ENCODE measurements around the gene PUM1. TPM values are rescaled to one million over a fixed set of nuclear protein-coding genes. Genes with fewer than 3 reads are reported as not detected.
A peak's percentile ranks its signal among the peaks of the same experiment; 100 is the strongest.

The PUM1 gene, protein sequence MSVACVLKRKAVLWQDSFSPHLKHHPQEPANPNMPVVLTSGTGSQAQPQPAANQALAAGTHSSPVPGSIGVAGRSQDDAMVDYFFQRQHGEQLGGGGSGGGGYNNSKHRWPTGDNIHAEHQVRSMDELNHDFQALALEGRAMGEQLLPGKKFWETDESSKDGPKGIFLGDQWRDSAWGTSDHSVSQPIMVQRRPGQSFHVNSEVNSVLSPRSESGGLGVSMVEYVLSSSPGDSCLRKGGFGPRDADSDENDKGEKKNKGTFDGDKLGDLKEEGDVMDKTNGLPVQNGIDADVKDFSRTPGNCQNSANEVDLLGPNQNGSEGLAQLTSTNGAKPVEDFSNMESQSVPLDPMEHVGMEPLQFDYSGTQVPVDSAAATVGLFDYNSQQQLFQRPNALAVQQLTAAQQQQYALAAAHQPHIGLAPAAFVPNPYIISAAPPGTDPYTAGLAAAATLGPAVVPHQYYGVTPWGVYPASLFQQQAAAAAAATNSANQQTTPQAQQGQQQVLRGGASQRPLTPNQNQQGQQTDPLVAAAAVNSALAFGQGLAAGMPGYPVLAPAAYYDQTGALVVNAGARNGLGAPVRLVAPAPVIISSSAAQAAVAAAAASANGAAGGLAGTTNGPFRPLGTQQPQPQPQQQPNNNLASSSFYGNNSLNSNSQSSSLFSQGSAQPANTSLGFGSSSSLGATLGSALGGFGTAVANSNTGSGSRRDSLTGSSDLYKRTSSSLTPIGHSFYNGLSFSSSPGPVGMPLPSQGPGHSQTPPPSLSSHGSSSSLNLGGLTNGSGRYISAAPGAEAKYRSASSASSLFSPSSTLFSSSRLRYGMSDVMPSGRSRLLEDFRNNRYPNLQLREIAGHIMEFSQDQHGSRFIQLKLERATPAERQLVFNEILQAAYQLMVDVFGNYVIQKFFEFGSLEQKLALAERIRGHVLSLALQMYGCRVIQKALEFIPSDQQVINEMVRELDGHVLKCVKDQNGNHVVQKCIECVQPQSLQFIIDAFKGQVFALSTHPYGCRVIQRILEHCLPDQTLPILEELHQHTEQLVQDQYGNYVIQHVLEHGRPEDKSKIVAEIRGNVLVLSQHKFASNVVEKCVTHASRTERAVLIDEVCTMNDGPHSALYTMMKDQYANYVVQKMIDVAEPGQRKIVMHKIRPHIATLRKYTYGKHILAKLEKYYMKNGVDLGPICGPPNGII
- polyA plus RNA-seq (2013, experiment 1 of 2) = 62.9 TPM
- 58.8 TPM for polyA plus RNA-seq (2013, experiment 2 of 2)

DNA sequence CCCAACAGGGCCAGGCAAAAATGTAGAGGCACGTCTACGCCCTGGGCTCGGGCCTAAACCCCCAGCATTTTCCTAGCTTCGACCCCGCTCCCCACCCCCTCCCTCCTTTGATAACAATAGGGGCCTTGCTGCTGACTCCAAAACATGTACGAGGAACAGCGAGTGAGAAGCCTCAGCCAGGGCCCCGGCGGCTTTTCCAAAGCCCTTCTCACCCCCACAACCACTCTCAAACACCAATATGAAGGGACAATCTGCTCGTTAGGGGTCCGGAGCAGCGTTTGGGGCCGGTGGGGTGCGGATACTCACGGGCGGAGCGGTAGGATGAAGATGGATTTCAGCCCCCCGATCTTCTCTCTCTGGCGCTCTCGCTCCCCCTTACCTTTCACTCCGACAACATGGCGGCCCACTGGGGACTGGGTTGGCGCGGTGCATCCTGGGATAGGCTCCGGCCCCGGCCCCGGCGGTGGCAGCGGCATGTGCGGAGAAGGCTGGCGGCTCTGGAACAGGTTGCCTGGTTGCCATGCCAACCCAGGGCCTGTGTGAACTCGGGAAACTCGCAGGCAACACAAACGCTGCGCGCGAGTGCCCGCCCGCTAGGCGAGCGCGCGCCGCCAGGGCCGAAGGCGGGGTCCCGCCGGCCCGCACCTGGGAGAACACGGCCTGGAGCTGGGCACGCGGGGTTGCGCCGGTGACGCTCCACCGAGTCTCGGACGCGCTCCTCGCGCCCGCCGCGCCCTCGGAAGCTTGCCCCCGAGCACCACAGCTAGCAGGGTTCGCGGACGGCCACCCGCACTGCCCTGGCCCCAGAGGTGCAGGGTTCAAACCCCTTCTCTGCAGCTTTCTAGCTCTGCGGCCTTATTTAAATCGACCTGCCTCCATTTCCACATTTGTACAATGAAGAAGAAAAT, at the start of gene PUM1:
Gene PUM1, minus strand, starts transcription at position 408 of the 908 bp plus-strand sequence. CDS start 6,151 bp downstream, outside the sequence.
- Histone ChIP-seq H3K9me3 (ENCODE audit: control insufficient read depth, low read length) (no peaks in the 10 kb centered on the region), H3K4me3 (ENCODE audit: extremely low read depth, insufficient read depth, low read length, poor library complexity, severe bottlenecking) (peak within 1 kb of the TSS; percentile 97), H3K27ac (ENCODE audit: low read depth, low read length, severe bottlenecking) (peak within 1 kb of the TSS; percentile 99), H3K36me3 (ENCODE audit: control insufficient read depth, insufficient read depth, low read length) (peaks cover 11% of the 10 kb centered on the region), H3K4me1 (ENCODE audit: control insufficient read depth, insufficient read depth, low read length, poor library complexity, severe bottlenecking) (peaks cover 8% of the 10 kb centered on the region)
- WGBS, 2 experiments (ENCODE audit: insufficient coverage in 2 of 2) = 2 to 3% methylated on average over 62 of the region's 72 CpGs

DNA sequence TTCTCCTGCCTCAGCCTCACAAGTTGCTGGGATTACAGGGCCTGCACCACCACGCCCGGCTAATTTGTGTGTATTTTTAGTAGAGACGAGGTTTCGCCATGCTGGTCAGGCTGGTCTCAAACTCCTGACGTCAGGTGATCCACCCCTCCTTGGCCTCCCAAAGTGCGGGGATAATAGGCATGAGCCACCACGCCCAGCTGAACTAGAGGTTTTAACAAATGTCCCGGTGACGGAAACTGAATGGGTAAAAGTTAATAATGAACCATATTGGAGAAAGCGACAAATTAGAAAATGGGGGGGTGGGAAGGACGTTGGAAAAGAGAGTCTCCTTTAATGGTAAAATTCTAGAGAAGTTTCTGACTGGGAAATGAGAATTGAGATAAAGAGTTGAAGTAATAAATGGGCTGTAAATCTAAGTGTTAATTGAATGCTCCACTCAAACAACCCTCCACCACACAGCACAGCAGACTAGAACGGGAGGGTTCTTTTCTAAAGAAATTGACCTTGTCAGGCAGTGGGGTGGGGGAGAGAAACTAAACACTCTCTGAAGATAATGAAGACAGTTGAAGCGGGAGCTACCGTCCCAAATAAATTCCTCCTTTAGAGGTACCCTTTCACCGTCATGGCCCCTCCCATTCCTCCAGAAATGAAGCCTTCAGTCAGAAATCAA, 46.9 kb upstream of the PUM1 start:
- Histone ChIP-seq H3K27ac (ENCODE audit: low read depth, low read length, severe bottlenecking) (no peak overlapping the region), H3K36me3 (ENCODE audit: control insufficient read depth, insufficient read depth, low read length) (no peaks in the 10 kb centered on the region), H3K9me3 (ENCODE audit: control insufficient read depth, low read length) (no peaks in the 10 kb centered on the region), H3K4me3 (ENCODE audit: extremely low read depth, insufficient read depth, low read length, poor library complexity, severe bottlenecking) (no peak overlapping the region), H3K4me1 (ENCODE audit: control insufficient read depth, insufficient read depth, low read length, poor library complexity, severe bottlenecking) (no peaks in the 10 kb centered on the region)
- 79 to 91% methylated on average over 11 of the region's 15 CpGs for WGBS, 2 experiments (ENCODE audit: insufficient coverage in 2 of 2)

- H3K4me3 ChIP-seq (ENCODE audit: extremely low read depth, insufficient read depth, low read length, poor library complexity, severe bottlenecking) = no peak overlapping the region
- H3K9me3 ChIP-seq (ENCODE audit: control insufficient read depth, low read length) = no peaks in the 10 kb centered on the region
- H3K4me1 ChIP-seq (ENCODE audit: control insufficient read depth, insufficient read depth, low read length, poor library complexity, severe bottlenecking) = no peaks in the 10 kb centered on the region
- 83 to 87% methylated on average over 4 to 6 of the region's 8 CpGs for WGBS, 2 experiments (ENCODE audit: insufficient coverage in 2 of 2)
- H3K36me3 ChIP-seq (ENCODE audit: control insufficient read depth, insufficient read depth, low read length) = no peaks in the 10 kb centered on the region
- H3K27ac ChIP-seq (ENCODE audit: low read depth, low read length, severe bottlenecking) = no peak overlapping the region
Measured at GRCh38 chr1:31111290-31111951, 45.9 kb upstream of the PUM1 start.

GRCh38 chr1:31110846-31111245, 45.3 kb upstream of the PUM1 start:
- no peak overlapping the region for H3K4me3 ChIP-seq (ENCODE audit: extremely low read depth, insufficient read depth, low read length, poor library complexity, severe bottlenecking)
- no peaks in the 10 kb centered on the region for H3K36me3 ChIP-seq (ENCODE audit: control insufficient read depth, insufficient read depth, low read length)
- H3K9me3 ChIP-seq (ENCODE audit: control insufficient read depth, low read length) = no peaks in the 10 kb centered on the region
- no peaks in the 10 kb centered on the region for H3K4me1 ChIP-seq (ENCODE audit: control insufficient read depth, insufficient read depth, low read length, poor library complexity, severe bottlenecking)
- 85 to 94% methylated on average over 7 of the region's 7 CpGs for WGBS, 2 experiments (ENCODE audit: insufficient coverage in 2 of 2)
- H3K27ac ChIP-seq (ENCODE audit: low read depth, low read length, severe bottlenecking) = no peak overlapping the region

DNA sequence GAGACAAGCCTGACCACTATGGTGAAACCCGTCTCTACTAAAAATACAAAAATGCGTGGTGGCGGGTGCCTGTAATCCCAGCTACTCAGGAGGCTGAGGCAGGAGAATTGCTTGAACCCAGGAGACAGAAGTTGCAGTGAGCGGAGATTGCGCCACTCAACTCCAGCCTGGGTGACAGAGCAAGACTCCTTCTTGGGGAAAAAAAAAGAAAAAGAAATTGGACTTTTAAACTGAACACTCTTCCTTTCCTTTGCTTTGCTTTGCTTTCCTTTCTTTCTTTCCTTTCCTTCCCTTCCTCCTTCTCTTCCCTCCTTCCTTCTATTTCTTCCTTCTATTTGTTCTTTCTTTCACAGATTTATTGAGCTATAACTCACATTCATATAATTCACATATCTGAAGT, 43.3 kb upstream of the PUM1 start:
- no peak overlapping the region for H3K4me3 ChIP-seq (ENCODE audit: extremely low read depth, insufficient read depth, low read length, poor library complexity, severe bottlenecking)
- H3K4me1 ChIP-seq (ENCODE audit: control insufficient read depth, insufficient read depth, low read length, poor library complexity, severe bottlenecking) = no peaks in the 10 kb centered on the region
- WGBS, 2 experiments (ENCODE audit: insufficient coverage in 2 of 2) = 94 to 100% methylated on average over 2 to 4 of the region's 5 CpGs
- H3K36me3 ChIP-seq (ENCODE audit: control insufficient read depth, insufficient read depth, low read length) = no peaks in the 10 kb centered on the region
- H3K9me3 ChIP-seq (ENCODE audit: control insufficient read depth, low read length) = no peaks in the 10 kb centered on the region
- no peak overlapping the region for H3K27ac ChIP-seq (ENCODE audit: low read depth, low read length, severe bottlenecking)

GRCh38 chr1:31105646-31106045, 40.1 kb upstream of the PUM1 start:
- 96 to 97% methylated on average over 4 to 6 of the region's 8 CpGs for WGBS, 2 experiments (ENCODE audit: insufficient coverage in 2 of 2)
- Histone ChIP-seq H3K9me3 (ENCODE audit: control insufficient read depth, low read length) (no peaks in the 10 kb centered on the region), H3K4me1 (ENCODE audit: control insufficient read depth, insufficient read depth, low read length, poor library complexity, severe bottlenecking) (peaks cover 5% of the 10 kb centered on the region), H3K27ac (ENCODE audit: low read depth, low read length, severe bottlenecking) (no peak overlapping the region), H3K4me3 (ENCODE audit: extremely low read depth, insufficient read depth, low read length, poor library complexity, severe bottlenecking) (no peak overlapping the region), H3K36me3 (ENCODE audit: control insufficient read depth, insufficient read depth, low read length) (no peaks in the 10 kb centered on the region)

- 75 to 89% methylated on average over 4 of the region's 5 CpGs for WGBS, 2 experiments (ENCODE audit: insufficient coverage in 2 of 2)
- Histone ChIP-seq H3K27ac (ENCODE audit: low read depth, low read length, severe bottlenecking) (peak overlapping the region; percentile 57), H3K4me1 (ENCODE audit: control insufficient read depth, insufficient read depth, low read length, poor library complexity, severe bottlenecking) (peaks cover 5% of the 10 kb centered on the region)
Measured at GRCh38 chr1:31102501-31102950, 37.0 kb upstream of the PUM1 start.

GRCh38 chr1:31101147-31101502, 35.6 kb upstream of the PUM1 start:
- Histone ChIP-seq H3K4me3 (ENCODE audit: extremely low read depth, insufficient read depth, low read length, poor library complexity, severe bottlenecking) (no peak overlapping the region), H3K27ac (ENCODE audit: low read depth, low read length, severe bottlenecking) (no peak overlapping the region), H3K36me3 (ENCODE audit: control insufficient read depth, insufficient read depth, low read length) (no peaks in the 10 kb centered on the region), H3K4me1 (ENCODE audit: control insufficient read depth, insufficient read depth, low read length, poor library complexity, severe bottlenecking) (peaks cover 5% of the 10 kb centered on the region), H3K9me3 (ENCODE audit: control insufficient read depth, low read length) (no peaks in the 10 kb centered on the region)
- no CpG with 5 or more reads among the region's 4 CpGs for WGBS, 2 experiments (ENCODE audit: insufficient coverage in 2 of 2)

More at GRCh38 chr1:31102501-31102950, 37.0 kb upstream of the PUM1 start:
- no peak overlapping the region for H3K4me3 ChIP-seq (ENCODE audit: extremely low read depth, insufficient read depth, low read length, poor library complexity, severe bottlenecking)
- no peaks in the 10 kb centered on the region for H3K36me3 ChIP-seq (ENCODE audit: control insufficient read depth, insufficient read depth, low read length)
- no peaks in the 10 kb centered on the region for H3K9me3 ChIP-seq (ENCODE audit: control insufficient read depth, low read length)

Data from mesodermal cell (in vitro differentiated cells).